Suprapubic skin (tissue), 3 donors: ENCODE data around the gene ESRRG.

Experiments used
- CTCF ChIP-seq, 2 donors: fragments of 200-600 bp in 1 of 2; fragments of 450-650 bp in 1 of 2; sonication (generic) in 1 of 2; IDR thresholded peaks; one replicate each; pipeline ENCODE4 v1.5.1; 2016 to 2019; ENCODE audit warnings: antibody characterized with exemption in 2 of 2, mild to moderate bottlenecking in 1 of 2, moderate library complexity in 1 of 2
- EP300 ChIP-seq: sonication (generic); formaldehyde crosslinking; IDR thresholded peaks from one replicate; pipeline ENCODE4 v1.6.1; 2017; ENCODE audit warnings: antibody characterized with exemption
- POLR2A ChIP-seq, 2 donors: fragments of 450-650 bp; IDR thresholded peaks; one replicate each; pipeline ENCODE4 v1.6.1; 2017; ENCODE audit warnings: antibody characterized with exemption in 2 of 2, mild to moderate bottlenecking in 2 of 2, moderate library complexity in 2 of 2

DNA sequence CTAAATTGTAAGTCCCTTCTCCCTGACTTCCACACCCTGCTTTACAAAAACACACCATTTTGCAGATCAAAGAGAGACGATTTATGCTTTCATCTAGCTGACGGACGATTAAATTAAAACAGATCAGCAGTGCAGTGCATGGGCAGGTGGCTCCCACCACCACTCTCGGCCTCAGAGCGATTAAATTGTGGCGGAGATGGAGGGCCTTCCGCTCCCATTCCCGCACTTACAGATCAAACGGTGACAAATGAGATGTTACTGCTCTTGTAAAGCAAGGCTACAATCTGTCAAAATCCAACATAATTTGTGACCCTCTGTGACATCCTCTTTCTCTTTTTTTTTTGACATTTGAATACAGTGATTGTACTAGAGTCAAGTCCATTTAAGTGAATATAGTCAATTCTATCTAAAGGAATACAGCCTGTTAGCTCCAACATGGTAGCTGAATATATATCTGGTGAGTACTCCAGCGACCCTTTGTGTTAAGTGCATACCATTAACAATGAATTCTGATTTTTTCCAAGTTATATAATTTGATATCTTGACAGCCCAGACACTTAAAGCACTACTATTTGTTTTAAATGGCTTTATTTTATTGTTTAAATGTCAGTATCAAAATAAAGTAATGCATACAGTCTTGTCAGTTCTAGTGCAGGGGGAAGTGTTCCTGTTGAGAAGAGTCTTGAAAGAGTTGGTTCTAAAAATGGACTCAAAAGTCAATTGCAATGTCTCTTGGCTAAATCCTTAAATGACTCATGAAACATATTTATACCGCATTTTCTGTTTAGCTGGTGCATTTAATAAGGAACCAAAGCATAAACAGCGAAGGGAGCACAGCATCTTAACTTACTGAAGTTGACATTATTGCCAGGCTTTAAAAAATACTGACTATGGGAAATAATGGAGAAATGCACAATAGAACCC is 109.0 kb downstream of the ESRRG start:
- no peak for TF ChIP-seq CTCF (IDR thresholded peaks at IDR 0.05)
- TF ChIP-seq EP300: no peak
- no peak for TF ChIP-seq POLR2A (IDR thresholded peaks at IDR 0.05)
